HG03108 (cell line): ENCODE measurements around the gene ANKRD13D.
"Not testable (repeated sequence)": the region's sequence is repeated elsewhere in the genome, so short reads cannot be mapped to it uniquely, and the experiment has no call there.

Experiments
- ATAC-seq: cut with Tn5 transposase; IDR thresholded peaks from one replicate; pipeline ENCODE4 v1.9.1; 2021; ENCODE audit warnings: moderate library complexity; ENCODE audit not compliant: unreplicated experiment

The ANKRD13D gene

GRCh38 chr11:67317205-67317887 is 28.2 kb downstream of the ANKRD13D start:
- peak; percentile 80 for ATAC-seq

- ATAC-seq, result no peak
These were observed 28.9 kb downstream of the ANKRD13D start for GRCh38 chr11:67317888-67318555.

DNA sequence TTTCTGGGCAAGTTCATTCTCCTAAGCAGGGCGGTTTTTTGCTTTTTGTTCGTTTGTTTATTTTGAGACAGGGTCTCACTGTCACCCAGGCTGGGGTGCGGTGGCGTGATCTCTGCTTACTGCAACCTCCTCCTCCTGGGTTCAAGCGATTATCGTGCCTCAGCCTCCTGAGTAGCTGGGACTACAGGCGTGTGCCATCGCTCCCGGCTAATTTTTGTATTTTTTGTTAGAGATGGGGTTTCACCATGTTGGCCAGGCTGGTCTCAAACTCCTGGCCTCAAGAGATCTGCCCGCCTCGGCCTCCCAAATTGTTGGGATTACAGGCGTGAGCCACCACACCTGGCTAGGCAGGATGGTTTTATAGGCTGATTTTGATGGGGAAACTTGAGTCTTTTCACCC is 29.8 kb downstream of the ANKRD13D start:
- not testable (repeated sequence) for ATAC-seq

DNA sequence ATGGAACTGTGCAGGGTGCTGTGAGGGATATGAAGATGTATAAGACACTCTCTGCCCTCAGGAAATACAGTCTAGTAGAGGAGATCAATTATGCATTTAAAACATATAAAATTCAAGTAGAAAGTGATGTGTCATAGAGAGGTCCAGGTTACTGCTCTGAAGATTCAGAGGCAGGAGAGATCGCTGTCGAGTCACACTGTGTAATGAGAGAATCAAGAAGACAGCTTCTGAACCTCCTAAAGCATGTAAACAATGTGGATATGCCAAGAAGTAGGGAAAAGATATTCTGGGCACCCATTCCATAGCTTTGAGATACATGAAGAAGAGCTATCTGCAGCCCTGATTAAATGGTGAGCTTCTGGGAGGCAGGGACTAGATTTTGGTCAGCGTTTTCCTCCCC is 30.9 kb downstream of the ANKRD13D start:
- no peak for ATAC-seq

DNA sequence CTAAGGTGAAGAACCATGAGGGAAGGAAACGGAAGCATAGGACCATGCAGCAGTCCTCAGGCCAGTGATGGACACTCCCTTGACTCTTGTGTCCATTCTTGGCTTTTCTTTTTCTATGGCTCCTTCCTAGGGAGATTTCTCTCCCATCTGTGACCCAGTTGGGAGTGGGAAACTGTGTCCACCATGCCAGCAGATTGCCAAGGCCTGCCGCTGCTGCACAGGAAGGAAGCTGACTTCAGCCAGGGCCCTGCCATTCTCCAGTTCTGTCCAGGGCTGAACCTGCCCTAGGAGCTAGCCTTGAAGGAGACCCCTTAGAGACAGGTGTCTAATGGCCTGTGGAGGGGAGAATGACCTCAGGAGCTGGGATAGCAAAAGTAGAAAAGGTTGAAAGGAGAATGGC is 31.6 kb downstream of the ANKRD13D start:
- ATAC-seq, result no peak

GRCh38 chr11:67321313-67321871 is 32.3 kb downstream of the ANKRD13D start:
- no peak for ATAC-seq

- ATAC-seq, result no peak
These were observed 32.9 kb downstream of the ANKRD13D start for GRCh38 chr11:67322049-67322448.

- no peak for ATAC-seq
These were observed 34.4 kb downstream of the ANKRD13D start for GRCh38 chr11:67323526-67323925.

- ATAC-seq, result no peak
These were observed 43.1 kb downstream of the ANKRD13D start for GRCh38 chr11:67332081-67332691.

DNA sequence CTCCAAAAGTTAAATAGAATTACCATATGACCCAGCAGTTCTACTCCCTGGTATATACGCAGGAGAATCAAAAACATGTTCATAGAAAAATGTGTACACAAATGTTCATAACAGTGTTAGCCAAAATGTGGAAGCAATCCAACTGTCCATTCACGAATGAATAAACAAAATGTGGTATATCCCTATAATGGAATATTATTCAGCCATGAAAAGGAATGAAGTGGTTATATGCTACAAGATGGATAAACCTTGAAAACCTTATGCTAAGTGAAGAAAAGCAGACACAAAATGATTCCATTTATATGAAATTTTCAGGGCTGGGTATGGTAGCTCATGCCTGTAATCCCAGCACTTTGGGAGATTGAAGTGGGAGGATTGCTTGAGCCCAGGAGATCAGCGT is 48.2 kb downstream of the ANKRD13D start:
- no peak for ATAC-seq

DNA sequence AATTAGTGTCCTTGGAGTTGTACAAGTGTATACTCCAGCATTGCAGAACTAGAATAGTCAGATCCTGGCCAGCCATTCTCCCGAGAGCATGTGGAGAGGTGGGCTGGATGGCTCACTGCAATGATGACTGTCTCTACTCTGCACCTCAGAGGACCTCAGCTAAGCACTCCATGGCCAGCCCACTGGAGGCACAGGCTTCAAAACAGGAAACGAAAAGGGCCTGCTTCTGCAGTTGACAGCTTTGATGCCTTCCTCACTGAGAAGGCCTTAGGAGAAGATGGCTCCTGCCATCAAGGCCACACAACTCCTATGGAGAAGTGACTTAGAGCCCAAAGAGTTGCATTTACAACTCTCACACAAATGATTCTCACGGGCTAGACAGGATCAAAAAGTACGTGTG is 55.2 kb downstream of the ANKRD13D start:
- ATAC-seq, result no peak

DNA sequence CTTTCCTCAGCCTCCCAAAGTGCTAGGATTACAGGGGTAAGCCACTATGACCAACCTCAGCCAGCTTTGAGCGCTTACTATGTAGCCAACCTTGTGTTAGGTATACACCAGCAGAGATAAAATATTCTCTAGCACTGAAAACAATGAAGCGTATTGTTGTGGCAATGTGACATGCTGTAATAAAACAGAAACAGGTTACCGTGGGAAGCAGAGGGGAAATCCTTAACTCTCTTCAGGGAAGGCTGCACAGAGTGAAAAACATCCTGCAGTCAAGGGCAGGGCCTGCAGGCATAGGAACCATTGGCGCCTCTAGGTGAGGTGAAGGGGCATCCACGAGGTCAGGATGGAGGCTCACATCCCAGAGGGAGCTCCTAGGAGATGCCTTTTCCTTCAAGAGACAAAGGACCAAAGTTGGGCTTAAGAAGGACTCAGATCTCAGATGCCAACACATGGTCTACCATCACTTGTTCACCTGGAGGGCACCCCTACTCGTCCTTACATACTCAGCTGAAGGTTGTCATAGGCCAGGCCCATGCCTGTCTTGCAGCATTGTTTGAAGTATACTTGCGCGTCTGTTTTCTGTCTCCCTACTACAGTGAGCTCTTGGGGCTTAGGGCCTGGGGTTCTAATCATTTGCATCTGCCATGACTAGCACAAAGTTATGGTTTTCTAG is 56.3 kb downstream of the ANKRD13D start:
- no peak for ATAC-seq

DNA sequence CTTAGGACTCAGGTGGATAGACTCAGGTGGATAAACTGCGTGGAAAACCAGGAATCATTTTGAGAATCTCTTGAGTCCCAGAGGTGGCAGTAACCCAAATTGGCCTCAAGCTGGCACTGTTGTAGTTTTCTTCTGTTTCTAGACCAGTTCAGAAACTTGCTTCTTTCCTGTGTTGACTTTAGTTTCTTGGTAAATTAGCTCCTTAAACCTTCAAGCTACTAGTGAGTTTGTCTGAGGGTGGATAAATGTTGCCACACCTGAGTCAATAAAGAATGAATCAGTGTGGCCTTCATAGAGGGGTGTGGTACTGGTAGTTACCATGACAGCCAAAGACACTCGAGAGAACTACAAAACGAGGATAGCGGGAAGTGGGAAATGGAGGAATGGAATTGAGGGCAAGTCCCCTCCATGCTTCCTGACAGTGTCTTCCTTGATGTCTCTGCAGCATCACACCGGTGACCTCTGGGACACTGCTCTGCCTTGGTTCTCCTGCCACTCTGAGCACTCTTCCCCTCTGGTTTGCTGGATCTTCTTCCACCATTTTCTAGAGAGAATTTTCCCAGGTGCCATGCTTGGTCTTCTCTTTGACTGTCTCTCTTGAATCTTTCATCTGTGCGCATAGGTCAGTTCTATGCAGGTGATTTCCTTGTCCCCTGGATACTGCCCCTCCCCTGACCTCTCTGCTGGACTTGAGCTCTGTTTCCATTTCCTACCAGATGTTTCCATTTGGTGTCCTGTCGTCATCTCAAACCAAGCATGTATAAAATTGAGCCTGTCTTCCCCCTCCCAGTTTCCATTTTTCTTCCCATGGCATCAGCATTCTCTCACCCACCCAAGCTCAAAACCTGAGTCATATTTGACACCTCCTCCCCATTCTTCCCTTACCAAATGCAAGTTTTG is 57.1 kb downstream of the ANKRD13D start:
- ATAC-seq, result no peak

- ATAC-seq, result no peak
These were observed 59.1 kb downstream of the ANKRD13D start for GRCh38 chr11:67347964-67348749.

- no peak for ATAC-seq
These were observed 59.9 kb downstream of the ANKRD13D start for GRCh38 chr11:67349036-67349435.

DNA sequence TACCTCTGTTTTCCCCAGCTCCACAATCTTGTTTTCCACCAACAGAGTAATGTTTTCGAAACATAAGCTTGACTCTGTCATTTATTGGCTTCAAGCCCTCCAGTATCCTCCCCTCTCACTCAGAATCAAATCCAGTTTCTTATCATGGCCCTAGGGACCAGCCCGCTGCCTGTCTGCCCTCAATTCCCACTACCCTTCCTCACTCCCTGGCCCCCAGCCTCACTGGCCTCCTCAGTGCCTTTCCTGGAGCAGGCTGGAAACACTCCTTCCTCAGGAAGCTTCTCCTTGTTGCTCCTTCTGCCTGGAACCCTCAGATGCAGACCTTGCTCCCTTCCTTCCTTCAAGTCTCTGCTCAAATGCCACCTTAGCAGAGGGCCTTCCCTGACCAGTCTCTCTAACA is 60.4 kb downstream of the ANKRD13D start:
- ATAC-seq, result no peak

- ATAC-seq, result no peak
These were observed 60.9 kb downstream of the ANKRD13D start for GRCh38 chr11:67349928-67350465.

- ATAC-seq, result no peak
These were observed 62.3 kb downstream of the ANKRD13D start for GRCh38 chr11:67351275-67352005.
